Measurements from ENCODE around the gene VPS13D.

GRCh38 chr1:12437629-12438028, 207.8 kb downstream of the VPS13D start:
- TF ChIP-seq CTCF (IDR thresholded peaks at IDR 0.05) (no peak), POLR2A (IDR thresholded peaks at IDR 0.05) (no peak)
